GM23338 (cell line): Measurements from ENCODE around the gene ZFP36. TPM values are rescaled to one million over a fixed set of nuclear protein-coding genes. Genes with fewer than 3 reads are reported as not detected.

Experiments
- ATAC-seq: fragments of 200-7000 bp; cut with Tn5 transposase; 3 replicates; pipeline ENCODE4 v1.9.1; 2020
- DNase-seq: peaks from one replicate; pipeline ENCODE4 v3.0.0-alpha.2; 2015; ENCODE audit warnings: low spot score
- H2AFZ ChIP-seq: fragments of 200-600 bp; sonication (generic); 2 replicates; pipeline ENCODE4 v1.8.0; 2016; ENCODE audit warnings: antibody characterized with exemption, mild to moderate bottlenecking, moderate library complexity
- H3F3A ChIP-seq: fragments of 200-600 bp; sonication (generic); replicated peaks from 2 replicates; pipeline ENCODE4 v1.8.0; 2017; ENCODE audit warnings: antibody characterized with exemption, mixed run types, low read depth
- H3K27ac ChIP-seq: fragments of 200-600 bp; sonication (generic); 2 replicates; pipeline ENCODE4 v1.6.1; 2016; ENCODE audit warnings: low read depth
- H3K27me3 ChIP-seq: fragments of 200-600 bp; sonication (generic); 2 replicates; pipeline ENCODE4 v1.8.0; 2016; ENCODE audit warnings: mild to moderate bottlenecking, mixed run types, moderate library complexity; ENCODE audit not compliant: insufficient read depth
- H3K36me3 ChIP-seq: fragments of 200-600 bp; sonication (generic); 2 replicates; pipeline ENCODE4 v1.8.0; 2016; ENCODE audit warnings: mild to moderate bottlenecking; ENCODE audit not compliant: insufficient read depth
- H3K4me1 ChIP-seq: fragments of 200-600 bp; sonication (generic); 2 replicates; pipeline ENCODE4 v1.8.0; 2016; ENCODE audit warnings: mild to moderate bottlenecking, moderate library complexity; ENCODE audit not compliant: insufficient read depth
- H3K4me2 ChIP-seq: fragments of 200-600 bp; sonication (generic); 2 replicates; pipeline ENCODE4 v1.7.1; 2017; ENCODE audit warnings: mixed run types
- H3K4me3 ChIP-seq: fragments of 200-600 bp; sonication (generic); 2 replicates; pipeline ENCODE4 v1.6.1; 2016; ENCODE audit warnings: mixed run types
- H3K79me2 ChIP-seq: fragments of 200-600 bp; sonication (generic); replicated peaks from 2 replicates; pipeline ENCODE4 v1.8.0; 2017; ENCODE audit warnings: mild to moderate bottlenecking; ENCODE audit not compliant: insufficient read depth
- H3K9me2 ChIP-seq: fragments of 200-600 bp; sonication (generic); 2 replicates; pipeline ENCODE4 v1.8.0; 2017; ENCODE audit not compliant: insufficient read depth
- H4K20me1 ChIP-seq: fragments of 200-600 bp; sonication (generic); replicated peaks from 2 replicates; pipeline ENCODE4 v1.8.0; 2017; ENCODE audit warnings: mild to moderate bottlenecking; ENCODE audit not compliant: insufficient read depth
- H3K27ac Mint-ChIP-seq: 2 replicates; pipeline ENCODE4 v1.8.0; 2020; ENCODE audit warnings: inconsistent platforms, mild to moderate bottlenecking, moderate library complexity, mixed read lengths
- H3K27me3 Mint-ChIP-seq: 3 replicates; pipeline ENCODE4 v1.8.0; 2022; ENCODE audit warnings: low read depth, mild to moderate bottlenecking, moderate library complexity, mixed read lengths, inconsistent platforms; ENCODE audit not compliant: insufficient read depth, poor library complexity
- H3K36me3 Mint-ChIP-seq: 3 replicates; pipeline ENCODE4 v1.8.0; 2021; ENCODE audit warnings: low read depth, mild to moderate bottlenecking, inconsistent platforms, moderate library complexity, mixed read lengths
- H3K4me1 Mint-ChIP-seq: 3 replicates; pipeline ENCODE4 v1.8.0; 2020; ENCODE audit warnings: mild to moderate bottlenecking, inconsistent platforms, mixed read lengths
- H3K4me3 Mint-ChIP-seq: 3 replicates; pipeline ENCODE4 v1.8.0; 2021; ENCODE audit warnings: moderate library complexity, mild to moderate bottlenecking, inconsistent platforms, mixed read lengths
- H3K9me3 Mint-ChIP-seq: 3 replicates; pipeline ENCODE4 v1.8.0; 2020; ENCODE audit warnings: moderate library complexity, mild to moderate bottlenecking, inconsistent platforms, mixed read lengths
- EZH2phosphoT487 ChIP-seq: fragments of 200-600 bp; sonication (generic); IDR thresholded peaks from one replicate; pipeline ENCODE4 v1.8.1; 2018; ENCODE audit warnings: antibody characterized with exemption; ENCODE audit not compliant: unreplicated experiment
- JUNB ChIP-seq: IDR thresholded peaks from one replicate; pipeline ENCODE4 v1.6.1; 2016; ENCODE audit warnings: antibody characterized with exemption; ENCODE audit not compliant: unreplicated experiment
- POLR2AphosphoS5 ChIP-seq: IDR thresholded peaks from 2 replicates; pipeline ENCODE4 v1.6.1; 2016; ENCODE audit warnings: antibody characterized with exemption, low read depth
- ZNF114 ChIP-seq: fragments of 250-450 bp; sonication (Bioruptor Pico); IDR thresholded peaks from 2 replicates; pipeline ENCODE4 v1.5.0; 2020; ENCODE audit warnings: mild to moderate bottlenecking, moderate library complexity
- ZNF331 ChIP-seq: fragments of 250-450 bp; sonication (Bioruptor Pico); IDR thresholded peaks from 2 replicates; pipeline ENCODE4 v1.5.0; 2020; ENCODE audit warnings: low read depth, mild to moderate bottlenecking, moderate library complexity
- polyA plus RNA-seq: library from polyadenylated mRNA; unstranded; fragments of >200 nt; fragmentation: Nextera tagmentation; extraction: Ambion mirVana; gene quantifications from 2 replicates; pipeline ENCODE4 v1.2.1, GENCODE V29; 2016
- total RNA-seq: library from RNA; depleted of rRNA; stranded (reverse); fragments of >200 nt; shearing (Covaris generic); gene quantifications from 2 replicates; pipeline ENCODE4 v1.2.3, GENCODE V29; 2014
- TF ChIP-seq, protein P1 (sequence below): fragments of 250-450 bp; sonication (Bioruptor Pico); IDR thresholded peaks from 2 replicates; pipeline ENCODE4 v1.5.0; 2020; ENCODE audit warnings: mild to moderate bottlenecking, moderate library complexity
- TF ChIP-seq, protein P2 (sequence below): IDR thresholded peaks from one replicate; pipeline ENCODE4 v1.6.1; 2018; ENCODE audit warnings: antibody characterized with exemption; ENCODE audit not compliant: unreplicated experiment
- TF ChIP-seq, protein P3 (sequence below): IDR thresholded peaks from 2 replicates; pipeline ENCODE4 v1.6.1; 2016; ENCODE audit warnings: antibody characterized with exemption

ZFP36 gene
- total and polyA plus RNA-seq, 2 experiments from 2014 or later, result 9.5 to 27.5 TPM

DNA sequence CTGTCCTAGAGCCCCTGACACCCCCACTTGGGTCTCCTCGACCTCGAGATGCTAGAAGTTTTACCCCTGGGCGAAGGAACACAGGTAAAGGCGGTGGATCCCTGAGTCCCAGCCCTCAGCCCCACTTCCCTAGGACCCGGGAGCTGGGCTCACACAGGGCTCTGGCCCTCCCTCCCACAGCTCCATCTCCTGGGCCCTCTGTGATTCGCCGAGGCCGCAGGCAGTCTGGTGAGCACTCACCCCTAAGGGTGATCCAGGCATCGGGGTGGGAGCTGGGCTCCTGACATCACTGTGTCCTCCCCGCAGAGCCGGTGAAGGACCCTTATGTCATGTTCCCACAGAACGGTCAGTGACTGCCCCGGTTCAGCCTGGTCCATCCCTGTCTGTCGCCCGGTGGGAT, 14.1 kb downstream of the ZFP36 start (continued):
- TF ChIP-seq, protein P1, sequence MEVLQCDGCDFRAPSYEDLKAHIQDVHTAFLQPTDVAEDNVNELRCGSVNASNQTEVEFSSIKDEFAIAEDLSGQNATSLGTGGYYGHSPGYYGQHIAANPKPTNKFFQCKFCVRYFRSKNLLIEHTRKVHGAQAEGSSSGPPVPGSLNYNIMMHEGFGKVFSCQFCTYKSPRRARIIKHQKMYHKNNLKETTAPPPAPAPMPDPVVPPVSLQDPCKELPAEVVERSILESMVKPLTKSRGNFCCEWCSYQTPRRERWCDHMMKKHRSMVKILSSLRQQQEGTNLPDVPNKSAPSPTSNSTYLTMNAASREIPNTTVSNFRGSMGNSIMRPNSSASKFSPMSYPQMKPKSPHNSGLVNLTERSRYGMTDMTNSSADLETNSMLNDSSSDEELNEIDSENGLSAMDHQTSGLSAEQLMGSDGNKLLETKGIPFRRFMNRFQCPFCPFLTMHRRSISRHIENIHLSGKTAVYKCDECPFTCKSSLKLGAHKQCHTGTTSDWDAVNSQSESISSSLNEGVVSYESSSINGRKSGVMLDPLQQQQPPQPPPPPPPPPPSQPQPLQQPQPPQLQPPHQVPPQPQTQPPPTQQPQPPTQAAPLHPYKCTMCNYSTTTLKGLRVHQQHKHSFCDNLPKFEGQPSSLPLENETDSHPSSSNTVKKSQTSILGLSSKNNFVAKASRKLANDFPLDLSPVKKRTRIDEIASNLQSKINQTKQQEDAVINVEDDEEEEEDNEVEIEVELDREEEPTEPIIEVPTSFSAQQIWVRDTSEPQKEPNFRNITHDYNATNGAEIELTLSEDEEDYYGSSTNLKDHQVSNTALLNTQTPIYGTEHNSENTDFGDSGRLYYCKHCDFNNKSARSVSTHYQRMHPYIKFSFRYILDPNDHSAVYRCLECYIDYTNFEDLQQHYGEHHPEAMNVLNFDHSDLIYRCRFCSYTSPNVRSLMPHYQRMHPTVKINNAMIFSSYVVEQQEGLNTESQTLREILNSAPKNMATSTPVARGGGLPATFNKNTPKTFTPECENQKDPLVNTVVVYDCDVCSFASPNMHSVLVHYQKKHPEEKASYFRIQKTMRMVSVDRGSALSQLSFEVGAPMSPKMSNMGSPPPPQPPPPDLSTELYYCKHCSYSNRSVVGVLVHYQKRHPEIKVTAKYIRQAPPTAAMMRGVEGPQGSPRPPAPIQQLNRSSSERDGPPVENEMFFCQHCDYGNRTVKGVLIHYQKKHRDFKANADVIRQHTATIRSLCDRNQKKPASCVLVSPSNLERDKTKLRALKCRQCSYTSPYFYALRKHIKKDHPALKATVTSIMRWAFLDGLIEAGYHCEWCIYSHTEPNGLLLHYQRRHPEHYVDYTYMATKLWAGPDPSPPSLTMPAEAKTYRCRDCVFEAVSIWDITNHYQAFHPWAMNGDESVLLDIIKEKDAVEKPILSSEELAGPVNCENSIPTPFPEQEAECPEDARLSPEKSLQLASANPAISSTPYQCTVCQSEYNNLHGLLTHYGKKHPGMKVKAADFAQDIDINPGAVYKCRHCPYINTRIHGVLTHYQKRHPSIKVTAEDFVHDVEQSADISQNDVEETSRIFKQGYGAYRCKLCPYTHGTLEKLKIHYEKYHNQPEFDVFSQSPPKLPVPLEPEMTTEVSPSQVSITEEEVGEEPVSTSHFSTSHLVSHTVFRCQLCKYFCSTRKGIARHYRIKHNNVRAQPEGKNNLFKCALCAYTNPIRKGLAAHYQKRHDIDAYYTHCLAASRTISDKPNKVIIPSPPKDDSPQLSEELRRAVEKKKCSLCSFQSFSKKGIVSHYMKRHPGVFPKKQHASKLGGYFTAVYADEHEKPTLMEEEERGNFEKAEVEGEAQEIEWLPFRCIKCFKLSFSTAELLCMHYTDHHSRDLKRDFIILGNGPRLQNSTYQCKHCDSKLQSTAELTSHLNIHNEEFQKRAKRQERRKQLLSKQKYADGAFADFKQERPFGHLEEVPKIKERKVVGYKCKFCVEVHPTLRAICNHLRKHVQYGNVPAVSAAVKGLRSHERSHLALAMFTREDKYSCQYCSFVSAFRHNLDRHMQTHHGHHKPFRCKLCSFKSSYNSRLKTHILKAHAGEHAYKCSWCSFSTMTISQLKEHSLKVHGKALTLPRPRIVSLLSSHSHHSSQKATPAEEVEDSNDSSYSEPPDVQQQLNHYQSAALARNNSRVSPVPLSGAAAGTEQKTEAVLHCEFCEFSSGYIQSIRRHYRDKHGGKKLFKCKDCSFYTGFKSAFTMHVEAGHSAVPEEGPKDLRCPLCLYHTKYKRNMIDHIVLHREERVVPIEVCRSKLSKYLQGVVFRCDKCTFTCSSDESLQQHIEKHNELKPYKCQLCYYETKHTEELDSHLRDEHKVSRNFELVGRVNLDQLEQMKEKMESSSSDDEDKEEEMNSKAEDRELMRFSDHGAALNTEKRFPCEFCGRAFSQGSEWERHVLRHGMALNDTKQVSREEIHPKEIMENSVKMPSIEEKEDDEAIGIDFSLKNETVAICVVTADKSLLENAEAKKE, result no peak
- TF ChIP-seq, protein P2, sequence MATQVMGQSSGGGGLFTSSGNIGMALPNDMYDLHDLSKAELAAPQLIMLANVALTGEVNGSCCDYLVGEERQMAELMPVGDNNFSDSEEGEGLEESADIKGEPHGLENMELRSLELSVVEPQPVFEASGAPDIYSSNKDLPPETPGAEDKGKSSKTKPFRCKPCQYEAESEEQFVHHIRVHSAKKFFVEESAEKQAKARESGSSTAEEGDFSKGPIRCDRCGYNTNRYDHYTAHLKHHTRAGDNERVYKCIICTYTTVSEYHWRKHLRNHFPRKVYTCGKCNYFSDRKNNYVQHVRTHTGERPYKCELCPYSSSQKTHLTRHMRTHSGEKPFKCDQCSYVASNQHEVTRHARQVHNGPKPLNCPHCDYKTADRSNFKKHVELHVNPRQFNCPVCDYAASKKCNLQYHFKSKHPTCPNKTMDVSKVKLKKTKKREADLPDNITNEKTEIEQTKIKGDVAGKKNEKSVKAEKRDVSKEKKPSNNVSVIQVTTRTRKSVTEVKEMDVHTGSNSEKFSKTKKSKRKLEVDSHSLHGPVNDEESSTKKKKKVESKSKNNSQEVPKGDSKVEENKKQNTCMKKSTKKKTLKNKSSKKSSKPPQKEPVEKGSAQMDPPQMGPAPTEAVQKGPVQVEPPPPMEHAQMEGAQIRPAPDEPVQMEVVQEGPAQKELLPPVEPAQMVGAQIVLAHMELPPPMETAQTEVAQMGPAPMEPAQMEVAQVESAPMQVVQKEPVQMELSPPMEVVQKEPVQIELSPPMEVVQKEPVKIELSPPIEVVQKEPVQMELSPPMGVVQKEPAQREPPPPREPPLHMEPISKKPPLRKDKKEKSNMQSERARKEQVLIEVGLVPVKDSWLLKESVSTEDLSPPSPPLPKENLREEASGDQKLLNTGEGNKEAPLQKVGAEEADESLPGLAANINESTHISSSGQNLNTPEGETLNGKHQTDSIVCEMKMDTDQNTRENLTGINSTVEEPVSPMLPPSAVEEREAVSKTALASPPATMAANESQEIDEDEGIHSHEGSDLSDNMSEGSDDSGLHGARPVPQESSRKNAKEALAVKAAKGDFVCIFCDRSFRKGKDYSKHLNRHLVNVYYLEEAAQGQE, result no peak
- TF ChIP-seq POLR2AphosphoS5, result no peak

DNA sequence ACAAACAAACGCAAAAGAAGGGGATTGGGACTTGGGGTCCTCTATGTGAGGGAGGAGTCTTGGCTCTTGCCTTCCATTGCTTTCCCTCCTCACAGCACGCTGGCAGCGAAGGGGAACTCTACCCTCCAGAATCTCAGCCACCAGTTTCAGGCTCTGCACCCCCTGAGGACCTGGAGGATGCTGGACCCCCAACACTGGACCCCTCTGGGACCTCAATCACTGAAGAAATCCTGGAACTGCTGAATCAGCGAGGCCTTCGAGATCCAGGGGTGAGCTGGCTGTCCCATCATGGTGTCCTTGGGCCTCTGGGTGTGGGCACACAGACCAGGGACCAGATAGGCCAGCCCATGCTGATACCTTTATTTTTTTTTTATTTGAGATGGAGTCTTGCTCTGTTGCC, 15.4 kb downstream of the ZFP36 start:
- H3K79me2 ChIP-seq, result no peaks in the 10 kb centered on the region
- TF ChIP-seq ZNF331 (no peak), JUNB (no peak), ZNF114 (no peak), EZH2phosphoT487 (no peak)
- TF ChIP-seq, protein P2, result no peak
- TF ChIP-seq, protein P3, sequence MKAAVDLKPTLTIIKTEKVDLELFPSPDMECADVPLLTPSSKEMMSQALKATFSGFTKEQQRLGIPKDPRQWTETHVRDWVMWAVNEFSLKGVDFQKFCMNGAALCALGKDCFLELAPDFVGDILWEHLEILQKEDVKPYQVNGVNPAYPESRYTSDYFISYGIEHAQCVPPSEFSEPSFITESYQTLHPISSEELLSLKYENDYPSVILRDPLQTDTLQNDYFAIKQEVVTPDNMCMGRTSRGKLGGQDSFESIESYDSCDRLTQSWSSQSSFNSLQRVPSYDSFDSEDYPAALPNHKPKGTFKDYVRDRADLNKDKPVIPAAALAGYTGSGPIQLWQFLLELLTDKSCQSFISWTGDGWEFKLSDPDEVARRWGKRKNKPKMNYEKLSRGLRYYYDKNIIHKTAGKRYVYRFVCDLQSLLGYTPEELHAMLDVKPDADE, result no peak
- H3K27me3 ChIP-seq, result no peaks in the 10 kb centered on the region
- peaks cover 78% of the 10 kb centered on the region for H3K36me3 Mint-ChIP-seq
- H3K9me2 ChIP-seq, result no peaks in the 10 kb centered on the region
- no peak overlapping the region for H3K27ac ChIP-seq
- ATAC-seq (no peak), DNase-seq (no peak)
- H2AFZ ChIP-seq, result no peak overlapping the region
- peaks cover 3% of the 10 kb centered on the region; the same call in 1 of the 2 replicates for H3F3A ChIP-seq
- H3K4me1 Mint-ChIP-seq, result peaks cover 10% of the 10 kb centered on the region
- H3K4me3 Mint-ChIP-seq, result no peak overlapping the region
- peaks cover 10% of the 10 kb centered on the region for H3K27me3 Mint-ChIP-seq
- H3K9me3 Mint-ChIP-seq, result no peaks in the 10 kb centered on the region; the same call in 2 of the 3 replicates
- H3K36me3 ChIP-seq, result peaks cover 11% of the 10 kb centered on the region; the same call in 1 of the 2 replicates
- H3K27ac Mint-ChIP-seq, result no peak overlapping the region
- H3K4me1 ChIP-seq, result no peaks in the 10 kb centered on the region; the same call in 1 of the 2 replicates
- H4K20me1 ChIP-seq, result no peaks in the 10 kb centered on the region; the same call in 1 of the 2 replicates
- H3K4me2 ChIP-seq, result no peak overlapping the region
- no peak overlapping the region for H3K4me3 ChIP-seq
